Body of pancreas (tissue), 4 donors: Measurements from ENCODE around the gene DBN1.

Experiments
- CTCF ChIP-seq, 7 experiments: fragments of 450-650 bp in 4 of 7; fragments of 200-600 bp in 3 of 7; sonication (generic) in 3 of 7; IDR thresholded peaks; one replicate each; pipeline ENCODE4 v1.5.1; 2016 to 2019; ENCODE audit warnings: antibody characterized with exemption in 7 of 7
- POLR2A ChIP-seq, 3 donors: fragments of 450-650 bp; IDR thresholded peaks; one replicate each; pipeline ENCODE4 v1.6.1; 2016; ENCODE audit warnings: antibody characterized with exemption in 3 of 3, mild to moderate bottlenecking in 2 of 3

- TF ChIP-seq CTCF (IDR thresholded peaks at IDR 0.05) (no peak), POLR2A (IDR thresholded peaks at IDR 0.05) (no peak)
These were observed 16.9 kb downstream of the DBN1 start for GRCh38 chr5:177456591-177456964.
